GM23338 (cell line): Measurements from ENCODE around the gene HS3ST6.

Experiments used
- CTCF ChIP-seq, 2 experiments: fragments of 200-600 bp in 1 of 2; sonication (generic) in 1 of 2; conservative IDR thresholded peaks; 2 replicates each; pipeline versions ENCODE4 v1.5.1 to v1.6.1; 2016 to 2017; ENCODE audit warnings: antibody characterized with exemption in 2 of 2, low read depth in 2 of 2, mild to moderate bottlenecking in 2 of 2, moderate library complexity in 1 of 2
- EZH2 ChIP-seq: fragments of 200-600 bp; sonication (generic); IDR thresholded peaks from one replicate; pipeline ENCODE4 v1.8.0; 2017; ENCODE audit warnings: antibody characterized with exemption, mild to moderate bottlenecking, low read depth; ENCODE audit not compliant: unreplicated experiment
- EZH2phosphoT487 ChIP-seq: fragments of 200-600 bp; sonication (generic); IDR thresholded peaks from one replicate; pipeline ENCODE4 v1.8.1; 2018; ENCODE audit warnings: antibody characterized with exemption; ENCODE audit not compliant: unreplicated experiment
- POLR2AphosphoS5 ChIP-seq: IDR thresholded peaks from 2 replicates; pipeline ENCODE4 v1.6.1; 2016; ENCODE audit warnings: antibody characterized with exemption, low read depth

GRCh38 chr16:1961651-1962067, 43.4 kb upstream of the HS3ST6 start:
- TF ChIP-seq EZH2phosphoT487 (no peak), CTCF (conservative IDR thresholded peaks at IDR 0.05; ENCODE audit: low read depth in 2 of 2) (no peak), EZH2 (no peak), POLR2AphosphoS5 (no peak)
